ENCODE results near the gene ODAD2. TPM values are rescaled to one million over a fixed set of nuclear protein-coding genes. Genes with fewer than 3 reads are reported as not detected.
"Not testable (repeated sequence)": the region's sequence is repeated elsewhere in the genome, so short reads cannot be mapped to it uniquely, and the experiment has no call there.

ODAD2 gene
- total RNA-seq, 1 donor = 0.72 TPM

DNA sequence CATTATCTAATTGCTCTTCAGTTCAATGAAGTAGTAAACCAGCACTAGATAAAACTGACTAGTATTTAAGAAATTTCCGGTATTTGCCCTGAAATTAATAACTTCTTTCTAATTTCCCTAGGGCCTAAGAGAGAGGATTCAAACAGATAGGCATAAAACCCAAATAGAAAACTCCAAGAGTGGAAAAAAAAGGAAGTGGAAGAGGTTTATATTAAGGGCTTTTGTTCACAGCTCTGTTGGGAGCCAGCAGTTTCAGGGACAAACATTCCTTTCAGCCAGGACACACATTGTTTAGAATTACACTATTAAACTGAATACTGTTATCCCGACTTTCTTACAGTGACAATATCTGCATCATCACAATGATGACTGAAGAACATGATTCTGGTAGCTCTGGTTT lies 3.6 kb downstream of the ODAD2 start:
- H3K4me1 ChIP-seq (ENCODE audit: insufficient read depth, low read length) = no peaks in the 10 kb centered on the region
- H3K27ac ChIP-seq (ENCODE audit: low read depth, low read length) = no peak overlapping the region
- H4K20me1 ChIP-seq (ENCODE audit: insufficient read depth, low read length) = no peaks in the 10 kb centered on the region
- H3K4me3 ChIP-seq (ENCODE audit: insufficient read depth, low read length) = no peak overlapping the region
- no peaks in the 10 kb centered on the region for H3K36me3 ChIP-seq (ENCODE audit: insufficient read depth, low read length)
- TF ChIP-seq, protein P1, sequence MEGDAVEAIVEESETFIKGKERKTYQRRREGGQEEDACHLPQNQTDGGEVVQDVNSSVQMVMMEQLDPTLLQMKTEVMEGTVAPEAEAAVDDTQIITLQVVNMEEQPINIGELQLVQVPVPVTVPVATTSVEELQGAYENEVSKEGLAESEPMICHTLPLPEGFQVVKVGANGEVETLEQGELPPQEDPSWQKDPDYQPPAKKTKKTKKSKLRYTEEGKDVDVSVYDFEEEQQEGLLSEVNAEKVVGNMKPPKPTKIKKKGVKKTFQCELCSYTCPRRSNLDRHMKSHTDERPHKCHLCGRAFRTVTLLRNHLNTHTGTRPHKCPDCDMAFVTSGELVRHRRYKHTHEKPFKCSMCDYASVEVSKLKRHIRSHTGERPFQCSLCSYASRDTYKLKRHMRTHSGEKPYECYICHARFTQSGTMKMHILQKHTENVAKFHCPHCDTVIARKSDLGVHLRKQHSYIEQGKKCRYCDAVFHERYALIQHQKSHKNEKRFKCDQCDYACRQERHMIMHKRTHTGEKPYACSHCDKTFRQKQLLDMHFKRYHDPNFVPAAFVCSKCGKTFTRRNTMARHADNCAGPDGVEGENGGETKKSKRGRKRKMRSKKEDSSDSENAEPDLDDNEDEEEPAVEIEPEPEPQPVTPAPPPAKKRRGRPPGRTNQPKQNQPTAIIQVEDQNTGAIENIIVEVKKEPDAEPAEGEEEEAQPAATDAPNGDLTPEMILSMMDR (IDR thresholded peaks at IDR 0.05; ENCODE audit: extremely low read depth, low read depth, low read length) = no peak
- peaks cover 18% of the 10 kb centered on the region for H3K27me3 ChIP-seq (ENCODE audit: insufficient read depth, low read length)
- no peaks in the 10 kb centered on the region for H3K9me3 ChIP-seq (ENCODE audit: low read depth, low read length)
- no peaks in the 10 kb centered on the region for H3K79me2 ChIP-seq (ENCODE audit: insufficient read depth, low read length)
- H2AFZ ChIP-seq (ENCODE audit: low read length) = no peak overlapping the region
- no peak overlapping the region for H3K4me2 ChIP-seq (ENCODE audit: insufficient read depth, low read length)
- no peak for DNase-seq (ENCODE audit: insufficient read length, low spot score, missing footprints)

DNA sequence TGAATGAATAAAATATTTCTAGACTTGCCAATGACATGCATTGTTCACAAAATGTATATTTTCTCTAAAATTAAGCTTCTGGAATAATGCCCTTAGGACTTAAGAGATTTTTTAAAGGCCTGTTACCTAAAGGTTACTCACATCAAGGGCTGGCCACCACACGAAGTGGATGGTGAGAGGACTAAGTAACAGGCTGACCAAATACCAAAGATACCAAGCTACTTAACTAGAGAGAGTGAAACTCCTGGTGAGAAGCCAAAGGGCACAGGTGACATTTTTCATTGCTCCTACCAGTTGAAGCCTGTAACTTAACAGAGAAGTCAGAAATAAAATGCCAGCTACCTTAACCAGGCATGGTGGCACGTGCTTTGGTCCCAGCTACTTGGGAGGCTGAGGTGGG lies 9.5 kb downstream of the ODAD2 start:
- H3K9me3 ChIP-seq (ENCODE audit: low read depth, low read length); H3K4me2 ChIP-seq (ENCODE audit: insufficient read depth, low read length); H2AFZ ChIP-seq (ENCODE audit: low read length); H3K36me3 ChIP-seq (ENCODE audit: insufficient read depth, low read length); H3K27ac ChIP-seq (ENCODE audit: low read depth, low read length); H3K4me3 ChIP-seq (ENCODE audit: insufficient read depth, low read length); H4K20me1 ChIP-seq (ENCODE audit: insufficient read depth, low read length); DNase-seq (ENCODE audit: insufficient read length, low spot score, missing footprints); H3K27me3 ChIP-seq (ENCODE audit: insufficient read depth, low read length); H3K79me2 ChIP-seq (ENCODE audit: insufficient read depth, low read length); H3K4me1 ChIP-seq (ENCODE audit: insufficient read depth, low read length): not testable (repeated sequence)

DNA sequence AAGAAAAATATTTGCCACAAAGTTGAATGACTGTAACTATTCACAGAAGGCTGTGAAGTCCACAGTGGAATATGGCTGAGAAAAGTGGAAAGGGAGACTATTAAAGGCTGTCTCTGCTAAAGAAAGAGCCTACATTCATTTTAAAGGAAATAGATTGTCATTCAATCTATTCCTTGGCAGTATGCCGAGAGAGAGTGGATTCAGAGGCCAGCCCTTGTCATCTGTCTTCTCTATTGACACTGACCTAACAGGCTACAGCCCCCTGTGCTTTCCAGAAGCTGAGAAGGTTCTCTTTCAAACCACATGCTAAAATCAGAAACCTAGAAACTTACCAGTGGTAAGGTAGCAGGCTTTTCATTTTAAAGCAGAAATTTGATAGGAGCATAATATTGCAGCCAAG lies 12.1 kb downstream of the ODAD2 start:
- Histone ChIP-seq H3K79me2 (ENCODE audit: insufficient read depth, low read length) (no peaks in the 10 kb centered on the region), H2AFZ (ENCODE audit: low read length) (no peak overlapping the region), H3K27me3 (ENCODE audit: insufficient read depth, low read length) (no peaks in the 10 kb centered on the region), H3K36me3 (ENCODE audit: insufficient read depth, low read length) (no peaks in the 10 kb centered on the region), H3K4me3 (ENCODE audit: insufficient read depth, low read length) (no peak overlapping the region), H3K4me2 (ENCODE audit: insufficient read depth, low read length) (no peak overlapping the region), H4K20me1 (ENCODE audit: insufficient read depth, low read length) (no peaks in the 10 kb centered on the region), H3K9me3 (ENCODE audit: low read depth, low read length) (no peaks in the 10 kb centered on the region), H3K4me1 (ENCODE audit: insufficient read depth, low read length) (no peaks in the 10 kb centered on the region), H3K27ac (ENCODE audit: low read depth, low read length) (no peak overlapping the region)
- TF ChIP-seq, protein P1 (IDR thresholded peaks at IDR 0.05; ENCODE audit: extremely low read depth, low read depth, low read length) = no peak
- DNase-seq (ENCODE audit: insufficient read length, low spot score, missing footprints) = no peak

DNA sequence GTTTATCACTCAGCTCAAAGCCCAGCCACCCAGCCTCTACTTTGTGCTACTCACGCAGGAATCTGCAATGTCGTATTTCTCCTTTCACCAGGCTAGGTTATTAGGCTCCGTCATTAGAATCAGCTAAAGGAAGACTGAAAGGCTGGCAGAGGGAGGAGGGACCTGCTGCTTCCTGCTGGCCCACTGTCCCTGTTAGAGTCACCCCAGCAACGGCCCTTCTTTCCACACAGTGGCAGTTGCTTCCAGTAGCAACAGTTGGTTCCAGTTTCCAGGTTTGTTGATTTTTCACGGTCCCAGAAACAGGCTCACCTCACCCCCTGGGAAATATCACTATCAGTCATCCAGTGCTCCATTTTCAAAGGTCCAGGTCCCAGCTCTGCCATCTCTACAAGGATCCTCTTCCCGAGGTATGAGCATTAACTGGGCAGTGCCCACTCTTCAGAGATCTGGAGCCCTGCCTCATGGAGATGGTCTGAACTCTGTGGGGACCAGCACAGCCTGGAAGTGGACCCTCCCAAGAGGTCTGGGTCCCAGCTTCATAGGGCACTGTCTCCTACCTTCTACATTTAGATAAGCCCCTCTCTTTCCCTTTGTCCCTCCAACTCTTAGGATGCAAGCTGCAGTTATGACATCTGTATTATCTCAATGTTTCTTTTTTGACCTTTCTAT lies 15.9 kb downstream of the ODAD2 start:
- H3K36me3 ChIP-seq (ENCODE audit: insufficient read depth, low read length) = no peaks in the 10 kb centered on the region
- no peak for DNase-seq (ENCODE audit: insufficient read length, low spot score, missing footprints)
- no peak overlapping the region for H3K27ac ChIP-seq (ENCODE audit: low read depth, low read length)
- no peaks in the 10 kb centered on the region for H4K20me1 ChIP-seq (ENCODE audit: insufficient read depth, low read length)
- no peak overlapping the region for H2AFZ ChIP-seq (ENCODE audit: low read length)
- H3K79me2 ChIP-seq (ENCODE audit: insufficient read depth, low read length) = no peaks in the 10 kb centered on the region
- no peaks in the 10 kb centered on the region for H3K27me3 ChIP-seq (ENCODE audit: insufficient read depth, low read length)
- H3K4me3 ChIP-seq (ENCODE audit: insufficient read depth, low read length) = no peak overlapping the region
- H3K9me3 ChIP-seq (ENCODE audit: low read depth, low read length) = no peaks in the 10 kb centered on the region
- H3K4me1 ChIP-seq (ENCODE audit: insufficient read depth, low read length) = no peaks in the 10 kb centered on the region
- TF ChIP-seq, protein P1 (IDR thresholded peaks at IDR 0.05; ENCODE audit: extremely low read depth, low read depth, low read length) = no peak
- H3K4me2 ChIP-seq (ENCODE audit: insufficient read depth, low read length) = no peak overlapping the region
